Gastrocnemius medialis (tissue), 4 donors: ENCODE results near the gene RALY.

Experiments
- POLR2A ChIP-seq, 2 donors: fragments of 450-650 bp; IDR thresholded peaks; one replicate each; pipeline ENCODE4 v1.6.1; 2017; ENCODE audit warnings: antibody characterized with exemption in 2 of 2, mild to moderate bottlenecking in 2 of 2, moderate library complexity in 2 of 2
- TF ChIP-seq, protein P1 (sequence below), 5 experiments: fragments of 450-650 bp in 3 of 5; fragments of 200-600 bp in 2 of 5; sonication (generic) in 2 of 5; IDR thresholded peaks in 4 of 5; conservative IDR thresholded peaks in 1 of 5; 1 replicate in 4 of 5; 2 replicates in 1 of 5; pipeline ENCODE4 v1.5.1; 2016 to 2019; ENCODE audit warnings: antibody characterized with exemption in 5 of 5, mild to moderate bottlenecking in 3 of 5, moderate library complexity in 3 of 5

DNA sequence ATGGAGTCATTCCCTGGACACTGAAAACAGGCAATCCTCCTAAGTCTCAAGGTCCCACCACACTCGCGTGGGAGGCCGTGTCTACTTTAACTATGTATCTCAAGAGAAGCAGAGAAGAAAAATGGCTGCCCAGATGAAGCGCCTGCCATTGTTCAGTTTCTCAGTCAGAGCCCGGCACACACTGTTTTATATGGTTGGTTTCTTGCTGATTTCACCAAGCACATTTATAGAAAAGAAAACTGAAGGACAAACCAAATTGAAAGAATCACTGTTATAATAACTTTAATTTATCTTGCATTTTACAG lies 95.4 kb downstream of the RALY start:
- TF ChIP-seq, protein P1, sequence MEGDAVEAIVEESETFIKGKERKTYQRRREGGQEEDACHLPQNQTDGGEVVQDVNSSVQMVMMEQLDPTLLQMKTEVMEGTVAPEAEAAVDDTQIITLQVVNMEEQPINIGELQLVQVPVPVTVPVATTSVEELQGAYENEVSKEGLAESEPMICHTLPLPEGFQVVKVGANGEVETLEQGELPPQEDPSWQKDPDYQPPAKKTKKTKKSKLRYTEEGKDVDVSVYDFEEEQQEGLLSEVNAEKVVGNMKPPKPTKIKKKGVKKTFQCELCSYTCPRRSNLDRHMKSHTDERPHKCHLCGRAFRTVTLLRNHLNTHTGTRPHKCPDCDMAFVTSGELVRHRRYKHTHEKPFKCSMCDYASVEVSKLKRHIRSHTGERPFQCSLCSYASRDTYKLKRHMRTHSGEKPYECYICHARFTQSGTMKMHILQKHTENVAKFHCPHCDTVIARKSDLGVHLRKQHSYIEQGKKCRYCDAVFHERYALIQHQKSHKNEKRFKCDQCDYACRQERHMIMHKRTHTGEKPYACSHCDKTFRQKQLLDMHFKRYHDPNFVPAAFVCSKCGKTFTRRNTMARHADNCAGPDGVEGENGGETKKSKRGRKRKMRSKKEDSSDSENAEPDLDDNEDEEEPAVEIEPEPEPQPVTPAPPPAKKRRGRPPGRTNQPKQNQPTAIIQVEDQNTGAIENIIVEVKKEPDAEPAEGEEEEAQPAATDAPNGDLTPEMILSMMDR (IDR thresholded peaks at IDR 0.05 in 4 of 5, conservative IDR thresholded peaks at IDR 0.05 in 1 of 5) = no peak
- TF ChIP-seq POLR2A (IDR thresholded peaks at IDR 0.05) = no peak
